ENCODE data around the gene RXRA.

Gene RXRA

GRCh38 chr9:134434894-134435506, 108.7 kb downstream of the RXRA start (continued):
- TF ChIP-seq ZNF174 (tag by site-specific recombination; IDR thresholded peaks at IDR 0.05): no peak
- TF ChIP-seq ZNF350 (tag by site-specific recombination; IDR thresholded peaks at IDR 0.05): no peak
- TF ChIP-seq GLIS2 (tag by site-specific recombination; IDR thresholded peaks at IDR 0.05): no peak; the same call in 1 of the 2 replicates
- no peak; the same call in 1 of the 2 replicates for TF ChIP-seq WT1 (tag by site-specific recombination; IDR thresholded peaks at IDR 0.05)
- TF ChIP-seq YY2 (tag by site-specific recombination; IDR thresholded peaks at IDR 0.05): no peak
- no peak for TF ChIP-seq SP2 (tag by site-specific recombination; IDR thresholded peaks at IDR 0.05)
- TF ChIP-seq, protein P1, sequence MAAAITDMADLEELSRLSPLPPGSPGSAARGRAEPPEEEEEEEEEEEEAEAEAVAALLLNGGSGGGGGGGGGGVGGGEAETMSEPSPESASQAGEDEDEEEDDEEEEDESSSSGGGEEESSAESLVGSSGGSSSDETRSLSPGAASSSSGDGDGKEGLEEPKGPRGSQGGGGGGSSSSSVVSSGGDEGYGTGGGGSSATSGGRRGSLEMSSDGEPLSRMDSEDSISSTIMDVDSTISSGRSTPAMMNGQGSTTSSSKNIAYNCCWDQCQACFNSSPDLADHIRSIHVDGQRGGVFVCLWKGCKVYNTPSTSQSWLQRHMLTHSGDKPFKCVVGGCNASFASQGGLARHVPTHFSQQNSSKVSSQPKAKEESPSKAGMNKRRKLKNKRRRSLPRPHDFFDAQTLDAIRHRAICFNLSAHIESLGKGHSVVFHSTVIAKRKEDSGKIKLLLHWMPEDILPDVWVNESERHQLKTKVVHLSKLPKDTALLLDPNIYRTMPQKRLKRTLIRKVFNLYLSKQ (tag by site-specific recombination; IDR thresholded peaks at IDR 0.05; ENCODE audit: borderline replicate concordance): no peak
- TF ChIP-seq, protein P2, sequence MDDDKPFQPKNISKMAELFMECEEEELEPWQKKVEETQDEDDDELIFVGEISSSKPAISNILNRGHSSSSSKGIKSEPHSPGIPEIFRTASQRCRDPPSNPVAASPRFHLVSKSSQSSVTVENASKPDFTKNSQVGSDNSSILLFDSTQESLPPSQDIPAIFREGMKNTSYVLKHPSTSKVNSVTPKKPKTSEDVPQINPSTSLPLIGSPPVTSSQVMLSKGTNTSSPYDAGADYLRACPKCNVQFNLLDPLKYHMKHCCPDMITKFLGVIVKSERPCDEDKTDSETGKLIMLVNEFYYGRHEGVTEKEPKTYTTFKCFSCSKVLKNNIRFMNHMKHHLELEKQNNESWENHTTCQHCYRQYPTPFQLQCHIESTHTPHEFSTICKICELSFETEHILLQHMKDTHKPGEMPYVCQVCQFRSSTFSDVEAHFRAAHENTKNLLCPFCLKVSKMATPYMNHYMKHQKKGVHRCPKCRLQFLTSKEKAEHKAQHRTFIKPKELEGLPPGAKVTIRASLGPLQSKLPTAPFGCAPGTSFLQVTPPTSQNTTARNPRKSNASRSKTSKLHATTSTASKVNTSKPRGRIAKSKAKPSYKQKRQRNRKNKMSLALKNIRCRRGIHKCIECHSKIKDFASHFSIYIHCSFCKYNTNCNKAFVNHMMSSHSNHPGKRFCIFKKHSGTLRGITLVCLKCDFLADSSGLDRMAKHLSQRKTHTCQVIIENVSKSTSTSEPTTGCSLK (tag by site-specific recombination; IDR thresholded peaks at IDR 0.05): no peak
- no peak for TF ChIP-seq SALL2 (tag by site-specific recombination; IDR thresholded peaks at IDR 0.05; ENCODE audit: borderline replicate concordance)
- TF ChIP-seq ZIC2 (tag by site-specific recombination; IDR thresholded peaks at IDR 0.05): no peak
- 0 out of 2 replicates have a peak, but pooled peaks have one; percentile 11 for TF ChIP-seq ZNF184 (tag by site-specific recombination; IDR thresholded peaks at IDR 0.05)
- TF ChIP-seq ZNF677 (tag by site-specific recombination; IDR thresholded peaks at IDR 0.05): no peak
- TF ChIP-seq KLF7 (tag by site-specific recombination; IDR thresholded peaks at IDR 0.05; ENCODE audit: borderline replicate concordance): no peak
- no peak for TF ChIP-seq FEZF1 (tag by site-specific recombination; IDR thresholded peaks at IDR 0.05)
- TF ChIP-seq PRDM4 (tag by site-specific recombination; IDR thresholded peaks at IDR 0.05): peak; percentile 44; the same call in 1 of the 2 replicates
- no peak for TF ChIP-seq ZNF37A (tag by site-specific recombination; IDR thresholded peaks at IDR 0.05)
- TF ChIP-seq ZNF114 (tag by site-specific recombination; IDR thresholded peaks at IDR 0.05): no peak
- TF ChIP-seq, protein P3, sequence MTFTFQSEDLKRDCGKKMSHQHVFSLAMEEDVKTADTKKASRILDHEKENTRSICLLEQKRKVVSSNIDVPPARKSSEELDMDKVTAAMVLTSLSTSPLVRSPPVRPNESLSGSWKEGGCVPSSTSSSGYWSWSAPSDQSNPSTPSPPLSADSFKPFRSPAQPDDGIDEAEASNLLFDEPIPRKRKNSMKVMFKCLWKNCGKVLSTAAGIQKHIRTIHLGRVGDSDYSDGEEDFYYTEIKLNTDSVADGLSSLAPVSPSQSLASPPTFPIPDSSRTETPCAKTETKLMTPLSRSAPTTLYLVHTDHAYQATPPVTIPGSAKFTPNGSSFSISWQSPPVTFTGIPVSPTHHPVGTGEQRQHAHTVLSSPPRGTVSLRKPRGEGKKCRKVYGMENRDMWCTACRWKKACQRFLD (tag by site-specific recombination; IDR thresholded peaks at IDR 0.05): no peak
- TF ChIP-seq, protein P4, sequence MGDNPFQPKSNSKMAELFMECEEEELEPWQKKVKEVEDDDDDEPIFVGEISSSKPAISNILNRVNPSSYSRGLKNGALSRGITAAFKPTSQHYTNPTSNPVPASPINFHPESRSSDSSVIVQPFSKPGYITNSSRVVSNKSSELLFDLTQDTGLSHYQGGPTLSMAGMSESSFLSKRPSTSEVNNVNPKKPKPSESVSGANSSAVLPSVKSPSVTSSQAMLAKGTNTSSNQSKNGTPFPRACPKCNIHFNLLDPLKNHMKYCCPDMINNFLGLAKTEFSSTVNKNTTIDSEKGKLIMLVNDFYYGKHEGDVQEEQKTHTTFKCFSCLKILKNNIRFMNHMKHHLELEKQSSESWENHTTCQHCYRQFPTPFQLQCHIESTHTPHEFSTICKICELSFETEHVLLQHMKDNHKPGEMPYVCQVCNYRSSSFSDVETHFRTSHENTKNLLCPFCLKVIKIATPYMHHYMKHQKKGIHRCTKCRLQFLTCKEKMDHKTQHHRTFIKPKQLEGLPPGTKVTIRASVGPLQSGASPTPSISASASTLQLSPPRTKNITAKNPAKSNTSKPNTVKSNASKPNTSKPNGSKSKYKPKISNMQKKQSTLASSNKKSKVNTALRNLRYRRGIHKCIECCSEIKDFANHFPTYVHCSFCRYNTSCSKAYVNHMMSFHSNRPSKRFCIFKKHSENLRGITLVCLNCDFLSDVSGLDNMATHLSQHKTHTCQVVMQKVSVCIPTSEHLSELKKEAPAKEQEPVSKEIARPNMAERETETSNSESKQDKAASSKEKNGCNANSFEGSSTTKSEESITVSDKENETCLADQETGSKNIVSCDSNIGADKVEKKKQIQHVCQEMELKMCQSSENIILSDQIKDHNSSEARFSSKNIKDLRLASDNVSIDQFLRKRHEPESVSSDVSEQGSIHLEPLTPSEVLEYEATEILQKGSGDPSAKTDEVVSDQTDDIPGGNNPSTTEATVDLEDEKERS (tag by site-specific recombination; IDR thresholded peaks at IDR 0.05): no peak
- no peak for TF ChIP-seq ZNF335 (tag by site-specific recombination; conservative IDR thresholded peaks at IDR 0.05)
- TF ChIP-seq SETDB1 (IDR thresholded peaks at IDR 0.05; ENCODE audit: insufficient read length, low read length): no peak
- TF ChIP-seq ZNF548 (tag by site-specific recombination; IDR thresholded peaks at IDR 0.05): no peak
- peak; percentile 85 for TF ChIP-seq KLF10 (tag by site-specific recombination; IDR thresholded peaks at IDR 0.05)
- no peak for TF ChIP-seq MEIS1 (CRISPR knock-in tag; IDR thresholded peaks at IDR 0.05; ENCODE audit: borderline replicate concordance)
- no peak for TF ChIP-seq REPIN1 (tag by site-specific recombination; IDR thresholded peaks at IDR 0.05; ENCODE audit: low read depth)
- TF ChIP-seq ZNF629 (tag by site-specific recombination; IDR thresholded peaks at IDR 0.05): peak; percentile 47
- TF ChIP-seq ZNF223 (tag by site-specific recombination; IDR thresholded peaks at IDR 0.05): no peak
- TF ChIP-seq ZFHX2 (tag by site-specific recombination; conservative IDR thresholded peaks at IDR 0.05): peak; percentile 42
- TF ChIP-seq ZNF426 (tag by site-specific recombination; IDR thresholded peaks at IDR 0.05): no peak
- peak; percentile 42; the same call in 1 of the 2 replicates for TF ChIP-seq ZBTB20 (tag by site-specific recombination; IDR thresholded peaks at IDR 0.05)
- TF ChIP-seq ZNF777 (tag by site-specific recombination; IDR thresholded peaks at IDR 0.05; ENCODE audit: borderline replicate concordance): no peak

Data from HEK293 (cell line).